ENCODE data around the gene ACTL6B. TPM values are rescaled to one million over a fixed set of nuclear protein-coding genes. Genes with fewer than 3 reads are reported as not detected.

The ACTL6B gene
- total RNA-seq, 2 experiments from 2014 or later = not detected

- no peak for DNase-seq
- ChIA-PET POLR2A (interaction anchor here (1.0 to 7.3 kb wide), 13 partner anchors 9 to 199 kb away, joined by 3 to 140 read pairs (median 5); partner anchors contain the start of genes FBXO24, GNB2, LRCH4 and MEPCE), CTCF (interaction anchor here (1.0 to 4.8 kb wide), 4 partner anchors 14 to 77 kb away, joined by 3 to 63 read pairs (median 8); partner anchors contain the start of gene MOSPD3)
- Mint-ChIP-seq H3K9me3 (no peaks in the 10 kb centered on the region), H3K4me3 (peak overlapping the region; percentile 76), H3K4me1 (peaks cover 72% of the 10 kb centered on the region), H3K27me3 (no peaks in the 10 kb centered on the region), H3K27ac (peak overlapping the region; percentile 40), H3K36me3 (ENCODE audit: low read depth) (peaks cover 28% of the 10 kb centered on the region)
Measured at GRCh38 chr7:100627238-100627549, 29.1 kb downstream of the ACTL6B start.

DNA sequence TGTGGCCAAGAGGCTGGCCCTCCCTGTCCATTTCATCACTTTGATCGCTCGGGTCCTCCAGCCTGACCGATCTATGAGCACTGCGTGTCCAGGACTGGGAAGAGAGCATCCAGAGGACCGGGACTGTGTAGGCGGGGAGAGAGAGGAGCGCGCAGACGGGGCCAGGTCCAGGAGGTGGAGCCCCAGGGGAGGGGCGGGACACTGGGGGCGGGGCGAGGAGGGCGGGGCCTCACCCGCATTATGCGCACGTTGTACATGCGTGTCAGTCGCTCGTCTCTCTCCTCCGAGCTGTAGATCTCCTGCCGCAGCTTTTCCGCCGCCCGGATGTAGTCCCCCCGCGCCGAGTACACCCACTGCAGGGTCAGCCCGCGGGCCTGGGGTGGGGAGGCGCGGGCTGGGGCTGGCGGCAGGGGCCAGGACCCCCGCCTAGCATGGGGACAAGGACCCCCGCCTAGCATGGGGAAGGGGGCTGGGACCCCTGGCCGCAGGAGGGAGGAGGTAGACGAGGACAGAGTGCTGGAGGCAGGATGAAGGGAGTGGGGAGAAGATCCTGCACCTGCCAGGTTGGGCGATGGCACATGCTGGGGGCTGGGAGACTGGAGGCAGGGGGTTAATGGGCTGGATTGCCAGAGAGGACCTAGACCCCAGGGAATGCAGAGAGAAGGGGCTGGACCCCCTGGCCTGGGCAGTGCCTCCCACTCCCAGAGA lies 29.6 kb downstream of the ACTL6B start:
- DNase-seq = peak; percentile 94
- no peaks in the 10 kb centered on the region for H3K27me3 Mint-ChIP-seq
- H3K36me3 Mint-ChIP-seq (ENCODE audit: low read depth) = peaks cover 33% of the 10 kb centered on the region
- peak overlapping the region; percentile 76 for H3K4me3 Mint-ChIP-seq
- POLR2A ChIA-PET = interaction anchor here (0.8 to 7.3 kb wide), 17 partner anchors 8 to 198 kb away, joined by 3 to 140 read pairs (median 5); partner anchors contain the start of genes FBXO24, GNB2, LRCH4 and MEPCE
- H3K4me1 Mint-ChIP-seq = peaks cover 74% of the 10 kb centered on the region
- peak overlapping the region; percentile 86 for H3K27ac Mint-ChIP-seq
- CTCF ChIA-PET = interaction anchor here (1.0 to 4.8 kb wide), 8 partner anchors 8 to 79 kb away, joined by 3 to 63 read pairs (median 5); partner anchors contain the start of genes FBXO24, MOSPD3 and POP7
- H3K9me3 Mint-ChIP-seq = no peaks in the 10 kb centered on the region

DNA sequence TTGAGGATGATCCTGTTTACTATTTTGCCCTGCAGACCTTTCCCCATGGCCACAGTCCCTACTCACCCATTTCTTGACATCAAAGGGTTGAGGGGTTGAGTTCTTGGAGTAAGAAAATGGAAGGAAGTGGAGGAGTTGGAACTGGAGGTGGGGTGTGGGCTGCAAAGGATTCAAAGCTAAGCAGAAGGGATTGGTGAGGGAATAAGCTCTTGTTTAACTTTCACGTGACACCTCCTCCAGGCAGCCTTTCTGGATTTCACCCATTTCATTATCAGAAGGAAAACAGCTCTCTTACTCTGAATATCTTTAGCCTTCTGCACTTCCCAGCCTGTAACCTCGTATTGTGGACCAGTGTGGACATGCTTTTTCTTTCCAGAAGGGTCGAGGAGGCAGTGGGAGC lies 30.2 kb downstream of the ACTL6B start:
- Mint-ChIP-seq H3K27me3 (no peaks in the 10 kb centered on the region), H3K36me3 (ENCODE audit: low read depth) (peaks cover 37% of the 10 kb centered on the region), H3K27ac (peak overlapping the region; percentile 86), H3K9me3 (no peaks in the 10 kb centered on the region), H3K4me1 (peaks cover 75% of the 10 kb centered on the region), H3K4me3 (peak overlapping the region; percentile 76)
- no peak for DNase-seq
- ChIA-PET CTCF (interaction anchor here (1.0 to 4.8 kb wide), 9 partner anchors 9 to 80 kb away, joined by 3 to 63 read pairs (median 4); partner anchors contain the start of genes FBXO24, MOSPD3 and POP7), POLR2A (interaction anchor here (0.8 to 7.3 kb wide), 16 partner anchors 9 to 197 kb away, joined by 3 to 140 read pairs (median 6); partner anchors contain the start of genes FBXO24, GNB2, LRCH4 and MEPCE)

- DNase-seq = peak; percentile 38
- ChIA-PET CTCF (interaction anchor here (0.5 to 4.8 kb wide), 8 partner anchors 9 to 461 kb away, joined by 3 to 63 read pairs (median 5); partner anchors contain the start of genes MOSPD3 and POP7), POLR2A (interaction anchor here (0.7 to 7.3 kb wide), 7 partner anchors 9 to 69 kb away, joined by 3 to 140 read pairs (median 9); partner anchors contain the start of genes FBXO24, LRCH4 and MOSPD3)
- Mint-ChIP-seq H3K9me3 (no peaks in the 10 kb centered on the region), H3K27ac (peak overlapping the region; percentile 86), H3K36me3 (ENCODE audit: low read depth) (peaks cover 37% of the 10 kb centered on the region), H3K4me1 (peaks cover 64% of the 10 kb centered on the region), H3K27me3 (no peaks in the 10 kb centered on the region), H3K4me3 (peak overlapping the region; percentile 11)
Measured at GRCh38 chr7:100623951-100624824, 32.1 kb downstream of the ACTL6B start.

DNA sequence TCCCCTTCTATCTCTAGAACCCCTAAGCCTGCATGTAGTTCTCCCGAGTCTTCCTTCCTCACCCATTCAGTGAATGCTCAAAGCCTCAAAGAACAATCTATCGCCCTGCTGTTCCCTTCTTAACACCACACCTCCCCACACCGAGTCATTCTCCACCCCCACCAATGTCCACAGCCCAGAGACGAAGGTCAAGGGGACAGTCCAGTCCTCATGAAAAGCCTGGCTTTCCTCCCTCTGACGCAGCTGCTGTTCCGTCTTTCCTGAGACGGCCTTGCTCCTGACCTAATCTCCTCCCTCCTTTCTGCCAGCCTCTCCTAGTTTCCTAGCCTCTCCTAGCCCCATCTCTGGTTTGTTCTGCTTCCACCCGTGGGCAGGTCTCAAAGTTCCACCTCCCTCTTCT lies 34.7 kb downstream of the ACTL6B start:
- no peak for DNase-seq
- H3K27ac Mint-ChIP-seq = peak overlapping the region; percentile 44
- POLR2A ChIA-PET = interaction anchor here (1.3 to 7.3 kb wide), 2 partner anchors 7 to 12 kb away, joined by 4 to 140 read pairs; partner anchors contain the start of gene MOSPD3
- CTCF ChIA-PET = interaction anchor here (1.1 kb wide), 1 partner anchor 8 kb away, joined by 6 read pairs; no protein-coding TSS in a partner anchor
- H3K4me1 Mint-ChIP-seq = peaks cover 46% of the 10 kb centered on the region
- no peaks in the 10 kb centered on the region for H3K9me3 Mint-ChIP-seq
- H3K4me3 Mint-ChIP-seq = no peak overlapping the region
- peaks cover 30% of the 10 kb centered on the region for H3K36me3 Mint-ChIP-seq (ENCODE audit: low read depth)
- no peaks in the 10 kb centered on the region for H3K27me3 Mint-ChIP-seq

GRCh38 chr7:100620804-100621203 lies 35.4 kb downstream of the ACTL6B start:
- ChIA-PET POLR2A (interaction anchor here (1.0 to 1.3 kb wide), 2 partner anchors 12 to 34 kb away, joined by 4 to 6 read pairs; partner anchors contain the start of genes FBXO24 and LRCH4), CTCF (interaction anchor here (1.1 kb wide), 1 partner anchor 16 kb away, joined by 3 read pairs; no protein-coding TSS in a partner anchor)
- DNase-seq = no peak
- Mint-ChIP-seq H3K27ac (no peak overlapping the region), H3K4me3 (no peak overlapping the region), H3K9me3 (no peaks in the 10 kb centered on the region), H3K36me3 (ENCODE audit: low read depth) (peaks cover 33% of the 10 kb centered on the region), H3K27me3 (no peaks in the 10 kb centered on the region), H3K4me1 (peaks cover 38% of the 10 kb centered on the region)

DNA sequence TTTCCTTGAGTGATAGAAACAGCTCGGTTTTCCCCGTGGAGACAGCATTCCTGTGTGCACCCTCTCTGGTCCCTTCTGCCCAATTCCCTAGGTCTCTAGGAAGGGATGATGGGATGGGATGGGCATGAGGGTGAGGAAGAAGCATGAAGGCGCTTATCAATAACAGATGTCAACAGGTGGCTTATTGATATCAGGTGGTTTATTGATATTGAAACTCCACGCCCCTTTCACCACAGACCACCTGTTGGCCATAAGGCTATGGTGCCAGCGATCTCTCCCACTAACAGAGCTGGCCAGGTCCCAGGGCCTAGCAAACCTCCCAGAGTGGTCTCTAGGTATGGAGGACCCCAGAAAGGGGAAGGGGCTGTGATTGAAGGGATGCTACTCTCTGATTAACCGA lies 36.0 kb downstream of the ACTL6B start:
- CTCF ChIA-PET = interaction anchor here (1.1 kb wide), 1 partner anchor 15 kb away, joined by 3 read pairs; no protein-coding TSS in a partner anchor
- H3K4me1 Mint-ChIP-seq = peaks cover 33% of the 10 kb centered on the region
- H3K9me3 Mint-ChIP-seq = no peaks in the 10 kb centered on the region
- no peak overlapping the region for H3K4me3 Mint-ChIP-seq
- peaks cover 29% of the 10 kb centered on the region for H3K36me3 Mint-ChIP-seq (ENCODE audit: low read depth)
- no peak for DNase-seq
- no peak overlapping the region for H3K27ac Mint-ChIP-seq
- H3K27me3 Mint-ChIP-seq = no peaks in the 10 kb centered on the region
- POLR2A ChIA-PET = interaction anchor here (1.0 to 1.3 kb wide), 2 partner anchors 13 to 34 kb away, joined by 4 to 6 read pairs; partner anchors contain the start of genes FBXO24 and LRCH4

- ChIA-PET POLR2A (interaction anchor here (0.5 to 8.1 kb wide), 8 partner anchors 9 to 186 kb away, joined by 3 to 140 read pairs (median 20); partner anchors contain the start of genes FBXO24, GNB2, LRCH4 and ZCWPW1), CTCF (interaction anchor here (0.8 to 11.9 kb wide), 5 partner anchors 11 to 77 kb away, joined by 3 to 163 read pairs (median 32); no protein-coding TSS in a partner anchor)
- Mint-ChIP-seq H3K27ac (no peak overlapping the region), H3K36me3 (ENCODE audit: low read depth) (peaks cover 15% of the 10 kb centered on the region), H3K4me3 (peak overlapping the region; percentile 85), H3K27me3 (peaks cover 2% of the 10 kb centered on the region), H3K9me3 (no peaks in the 10 kb centered on the region), H3K4me1 (peaks cover 21% of the 10 kb centered on the region)
- no peak for DNase-seq
Measured at GRCh38 chr7:100614308-100614861, 41.9 kb downstream of the ACTL6B start.

DNA sequence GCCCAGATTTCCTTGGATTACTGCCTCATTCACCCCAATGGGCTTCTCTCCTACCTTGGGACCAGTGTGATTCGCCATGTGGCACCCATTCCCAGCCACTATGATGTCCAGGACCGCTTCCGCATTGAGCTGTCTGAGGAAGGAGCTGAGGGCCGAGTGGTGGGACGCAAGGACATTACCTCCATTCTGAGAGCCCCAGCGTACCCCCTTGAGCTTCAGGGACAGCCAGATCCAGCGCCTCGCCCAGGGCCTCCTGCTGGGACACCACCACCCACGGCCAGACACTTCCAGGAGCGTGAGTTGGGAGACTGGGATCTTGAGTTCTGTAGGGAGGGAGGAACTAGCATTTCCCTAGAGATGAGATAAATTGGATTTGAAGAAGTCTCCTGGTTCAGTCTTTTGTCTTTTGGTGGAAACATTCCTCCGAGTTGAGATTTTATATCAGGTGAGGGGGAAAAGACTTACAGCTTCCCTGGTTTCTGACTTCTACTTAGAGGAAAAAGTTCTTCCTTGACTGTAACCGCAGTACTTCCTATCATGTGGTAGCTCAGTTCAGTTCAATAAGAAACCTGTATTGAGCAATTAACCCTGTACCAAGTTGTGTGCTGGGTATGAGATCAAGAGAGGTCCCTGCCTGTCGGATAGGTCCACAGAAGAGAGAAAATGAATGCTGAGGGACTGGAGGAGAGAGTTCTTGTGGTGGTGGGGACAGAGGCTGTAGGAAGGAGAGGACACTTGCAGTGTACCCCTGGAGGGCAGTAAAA lies 42.7 kb downstream of the ACTL6B start:
- peaks cover 21% of the 10 kb centered on the region for H3K4me1 Mint-ChIP-seq
- CTCF ChIA-PET = interaction anchor here (0.6 to 11.9 kb wide), 13 partner anchors 8 to 261 kb away, joined by 3 to 163 read pairs (median 5); partner anchors contain the start of genes POP7 and SRRT
- H3K9me3 Mint-ChIP-seq = no peaks in the 10 kb centered on the region
- POLR2A ChIA-PET = interaction anchor here (0.8 to 8.1 kb wide), 10 partner anchors 8 to 185 kb away, joined by 3 to 140 read pairs (median 10); partner anchors contain the start of genes FBXO24, GNB2, LRCH4 and POP7
- no peak for DNase-seq
- peaks cover 2% of the 10 kb centered on the region for H3K27me3 Mint-ChIP-seq
- peaks cover 15% of the 10 kb centered on the region for H3K36me3 Mint-ChIP-seq (ENCODE audit: low read depth)
- peak overlapping the region; percentile 85 for H3K4me3 Mint-ChIP-seq
- peak overlapping the region; percentile 7 for H3K27ac Mint-ChIP-seq

DNA sequence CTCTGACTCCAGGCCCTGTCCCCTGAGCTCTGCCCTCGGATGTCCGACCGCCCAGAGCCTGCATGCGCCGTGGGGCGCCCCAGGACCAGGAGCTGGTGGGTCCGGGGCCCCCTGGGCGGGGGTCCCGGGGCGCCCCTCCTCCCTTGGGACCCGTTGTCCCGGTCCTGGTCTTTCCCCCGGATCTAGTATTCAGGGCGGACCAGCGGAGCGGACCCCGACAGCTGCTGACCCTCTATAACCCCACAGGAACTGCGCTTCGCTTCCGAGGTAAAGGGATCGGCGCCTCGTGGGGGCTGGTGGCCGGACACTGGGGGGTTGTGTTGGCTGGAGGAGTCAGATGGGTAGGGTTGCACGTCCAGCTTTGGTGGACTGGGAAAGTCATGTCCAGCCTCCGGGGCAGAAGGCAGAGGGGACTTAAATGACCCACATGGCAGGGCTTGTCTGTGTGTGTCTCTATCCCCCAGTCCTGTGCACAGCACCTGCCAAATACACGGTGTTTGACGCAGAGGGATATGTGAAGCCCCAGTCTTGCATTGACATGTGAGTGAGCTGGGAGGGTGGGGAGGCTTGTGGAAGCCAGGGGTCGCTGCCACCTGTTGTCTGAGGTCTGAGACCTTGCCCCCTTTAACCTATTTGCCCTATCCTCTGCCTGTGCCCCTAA lies 43.4 kb downstream of the ACTL6B start:
- ChIA-PET CTCF (interaction anchor here (1.0 to 11.9 kb wide), 18 partner anchors 8 to 262 kb away, joined by 3 to 163 read pairs (median 5); partner anchors contain the start of genes FBXO24, LRCH4, POP7 and SRRT), POLR2A (interaction anchor here (0.7 to 8.1 kb wide), 23 partner anchors 9 to 275 kb away, joined by 3 to 140 read pairs (median 5); partner anchors contain the start of genes FBXO24, GNB2, LRCH4 and POP7)
- peaks cover 21% of the 10 kb centered on the region for H3K4me1 Mint-ChIP-seq
- peak; percentile 41 for DNase-seq
- peaks cover 2% of the 10 kb centered on the region for H3K27me3 Mint-ChIP-seq
- H3K4me3 Mint-ChIP-seq = peak overlapping the region; percentile 95
- peak overlapping the region; percentile 64 for H3K27ac Mint-ChIP-seq
- H3K9me3 Mint-ChIP-seq = no peaks in the 10 kb centered on the region
- H3K36me3 Mint-ChIP-seq (ENCODE audit: low read depth) = peaks cover 15% of the 10 kb centered on the region
